ENCODE measurements around the gene SEMA4D.

- TF ChIP-seq, protein P1, sequence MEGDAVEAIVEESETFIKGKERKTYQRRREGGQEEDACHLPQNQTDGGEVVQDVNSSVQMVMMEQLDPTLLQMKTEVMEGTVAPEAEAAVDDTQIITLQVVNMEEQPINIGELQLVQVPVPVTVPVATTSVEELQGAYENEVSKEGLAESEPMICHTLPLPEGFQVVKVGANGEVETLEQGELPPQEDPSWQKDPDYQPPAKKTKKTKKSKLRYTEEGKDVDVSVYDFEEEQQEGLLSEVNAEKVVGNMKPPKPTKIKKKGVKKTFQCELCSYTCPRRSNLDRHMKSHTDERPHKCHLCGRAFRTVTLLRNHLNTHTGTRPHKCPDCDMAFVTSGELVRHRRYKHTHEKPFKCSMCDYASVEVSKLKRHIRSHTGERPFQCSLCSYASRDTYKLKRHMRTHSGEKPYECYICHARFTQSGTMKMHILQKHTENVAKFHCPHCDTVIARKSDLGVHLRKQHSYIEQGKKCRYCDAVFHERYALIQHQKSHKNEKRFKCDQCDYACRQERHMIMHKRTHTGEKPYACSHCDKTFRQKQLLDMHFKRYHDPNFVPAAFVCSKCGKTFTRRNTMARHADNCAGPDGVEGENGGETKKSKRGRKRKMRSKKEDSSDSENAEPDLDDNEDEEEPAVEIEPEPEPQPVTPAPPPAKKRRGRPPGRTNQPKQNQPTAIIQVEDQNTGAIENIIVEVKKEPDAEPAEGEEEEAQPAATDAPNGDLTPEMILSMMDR (IDR thresholded peaks at IDR 0.05): no peak
- no peak for TF ChIP-seq ZFX (IDR thresholded peaks at IDR 0.05; ENCODE audit: borderline replicate concordance)
Observed at GRCh38 chr9:89498852-89499480, 1.1 kb upstream of the SEMA4D start.
